ENCODE results near the gene JUP.

Gene JUP

DNA sequence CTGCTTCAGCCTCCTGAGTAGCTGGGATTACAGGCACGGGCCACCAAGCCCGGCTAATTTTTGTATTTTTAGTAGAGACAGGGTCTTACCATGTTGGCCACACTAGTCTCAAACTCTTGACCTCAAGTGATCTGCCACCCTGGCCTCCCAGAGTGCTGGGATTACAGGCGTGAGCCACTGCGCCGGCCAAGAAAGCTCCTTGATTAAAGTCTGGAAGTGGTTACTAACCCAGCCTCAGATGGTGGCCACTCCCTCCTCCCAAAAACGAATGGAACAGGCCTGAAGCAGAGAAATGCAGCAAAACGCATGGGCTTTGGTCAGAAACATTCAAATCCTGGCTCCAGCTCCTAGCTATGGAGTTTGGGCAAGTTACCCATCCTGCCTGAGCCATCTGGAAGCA, 37.6 kb upstream of the JUP start:
- H3K36me3 ChIP-seq, result peaks cover 35 to 57% (median 36%) of the 10 kb centered on the region in 3 donors
- intact Hi-C loops (cut with DNase I; ENCODE audit: low total_unique reads), result no loop called here

DNA sequence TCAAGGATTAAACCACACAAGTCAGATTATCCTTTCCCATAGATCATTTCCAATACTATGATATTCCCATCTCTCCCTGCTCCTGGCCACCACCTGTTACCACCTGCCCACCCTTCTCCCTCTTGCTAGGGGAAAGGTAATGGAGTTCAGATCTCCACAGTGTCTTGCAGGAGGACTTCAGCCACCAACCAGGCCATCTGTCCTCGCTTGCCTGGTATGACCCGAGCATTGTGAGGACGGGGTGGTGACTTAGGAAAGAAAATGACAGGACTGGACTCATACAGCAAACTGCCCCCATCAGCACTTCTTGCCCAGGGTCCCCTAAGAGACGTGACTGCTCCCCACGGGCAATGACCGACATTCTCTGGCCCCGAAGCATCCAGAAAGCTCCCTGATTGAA, 37.1 kb upstream of the JUP start:
- intact Hi-C loops (cut with DNase I; ENCODE audit: low total_unique reads), result no loop called here
- TF ChIP-seq, protein P1, sequence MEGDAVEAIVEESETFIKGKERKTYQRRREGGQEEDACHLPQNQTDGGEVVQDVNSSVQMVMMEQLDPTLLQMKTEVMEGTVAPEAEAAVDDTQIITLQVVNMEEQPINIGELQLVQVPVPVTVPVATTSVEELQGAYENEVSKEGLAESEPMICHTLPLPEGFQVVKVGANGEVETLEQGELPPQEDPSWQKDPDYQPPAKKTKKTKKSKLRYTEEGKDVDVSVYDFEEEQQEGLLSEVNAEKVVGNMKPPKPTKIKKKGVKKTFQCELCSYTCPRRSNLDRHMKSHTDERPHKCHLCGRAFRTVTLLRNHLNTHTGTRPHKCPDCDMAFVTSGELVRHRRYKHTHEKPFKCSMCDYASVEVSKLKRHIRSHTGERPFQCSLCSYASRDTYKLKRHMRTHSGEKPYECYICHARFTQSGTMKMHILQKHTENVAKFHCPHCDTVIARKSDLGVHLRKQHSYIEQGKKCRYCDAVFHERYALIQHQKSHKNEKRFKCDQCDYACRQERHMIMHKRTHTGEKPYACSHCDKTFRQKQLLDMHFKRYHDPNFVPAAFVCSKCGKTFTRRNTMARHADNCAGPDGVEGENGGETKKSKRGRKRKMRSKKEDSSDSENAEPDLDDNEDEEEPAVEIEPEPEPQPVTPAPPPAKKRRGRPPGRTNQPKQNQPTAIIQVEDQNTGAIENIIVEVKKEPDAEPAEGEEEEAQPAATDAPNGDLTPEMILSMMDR (IDR thresholded peaks at IDR 0.05), result no peak
- H3K27ac ChIP-seq, result no peak overlapping the region
- H3K4me1 ChIP-seq, result no peaks in the 10 kb centered on the region
- H3K4me3 ChIP-seq, result no peak overlapping the region
- no peaks in the 10 kb centered on the region for H3K27me3 ChIP-seq
- H3K36me3 ChIP-seq, result peaks cover 30 to 54% (median 31%) of the 10 kb centered on the region in 3 donors
- H3K9me3 ChIP-seq, result no peaks in the 10 kb centered on the region
- DNase-seq, result no peak

More for the DNA sequence above, 37.6 kb upstream of the JUP start:
- H3K4me1 ChIP-seq, result no peaks in the 10 kb centered on the region
- H3K27ac ChIP-seq, result no peak overlapping the region
- TF ChIP-seq, protein P1 (IDR thresholded peaks at IDR 0.05), result no peak
- no peak overlapping the region for H3K4me3 ChIP-seq
- no peak for DNase-seq
- no peaks in the 10 kb centered on the region for H3K27me3 ChIP-seq
- H3K9me3 ChIP-seq, result no peaks in the 10 kb centered on the region

DNA sequence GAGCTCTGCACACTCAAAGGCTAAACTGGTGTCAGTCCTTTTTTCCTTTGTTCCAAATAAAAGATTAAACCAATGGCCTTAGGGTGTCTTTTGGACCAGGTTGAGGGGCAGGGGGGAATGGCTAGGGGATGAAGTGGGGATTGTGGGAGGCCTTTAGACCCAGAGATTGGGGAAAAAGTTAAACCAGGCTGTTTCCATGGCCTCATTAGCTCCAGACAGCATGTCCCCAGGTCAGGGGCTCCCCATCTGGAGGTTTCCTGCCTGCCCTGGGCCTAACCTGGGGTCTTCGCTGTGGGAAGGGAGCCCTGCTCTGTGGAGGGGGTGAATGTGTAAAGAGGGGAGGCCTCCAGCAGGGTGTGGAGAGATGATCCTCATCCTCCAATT, 36.6 kb upstream of the JUP start:
- Histone ChIP-seq H3K27me3 (no peaks in the 10 kb centered on the region), H3K9me3 (no peaks in the 10 kb centered on the region), H3K4me3 (no peak overlapping the region), H3K27ac (no peak overlapping the region), H3K36me3 (peaks cover 25 to 53% (median 26%) of the 10 kb centered on the region in 3 donors), H3K4me1 (no peaks in the 10 kb centered on the region)
- no peak for DNase-seq
- intact Hi-C loops (cut with DNase I; ENCODE audit: low total_unique reads), result no loop called here
- TF ChIP-seq, protein P1 (IDR thresholded peaks at IDR 0.05), result no peak

DNA sequence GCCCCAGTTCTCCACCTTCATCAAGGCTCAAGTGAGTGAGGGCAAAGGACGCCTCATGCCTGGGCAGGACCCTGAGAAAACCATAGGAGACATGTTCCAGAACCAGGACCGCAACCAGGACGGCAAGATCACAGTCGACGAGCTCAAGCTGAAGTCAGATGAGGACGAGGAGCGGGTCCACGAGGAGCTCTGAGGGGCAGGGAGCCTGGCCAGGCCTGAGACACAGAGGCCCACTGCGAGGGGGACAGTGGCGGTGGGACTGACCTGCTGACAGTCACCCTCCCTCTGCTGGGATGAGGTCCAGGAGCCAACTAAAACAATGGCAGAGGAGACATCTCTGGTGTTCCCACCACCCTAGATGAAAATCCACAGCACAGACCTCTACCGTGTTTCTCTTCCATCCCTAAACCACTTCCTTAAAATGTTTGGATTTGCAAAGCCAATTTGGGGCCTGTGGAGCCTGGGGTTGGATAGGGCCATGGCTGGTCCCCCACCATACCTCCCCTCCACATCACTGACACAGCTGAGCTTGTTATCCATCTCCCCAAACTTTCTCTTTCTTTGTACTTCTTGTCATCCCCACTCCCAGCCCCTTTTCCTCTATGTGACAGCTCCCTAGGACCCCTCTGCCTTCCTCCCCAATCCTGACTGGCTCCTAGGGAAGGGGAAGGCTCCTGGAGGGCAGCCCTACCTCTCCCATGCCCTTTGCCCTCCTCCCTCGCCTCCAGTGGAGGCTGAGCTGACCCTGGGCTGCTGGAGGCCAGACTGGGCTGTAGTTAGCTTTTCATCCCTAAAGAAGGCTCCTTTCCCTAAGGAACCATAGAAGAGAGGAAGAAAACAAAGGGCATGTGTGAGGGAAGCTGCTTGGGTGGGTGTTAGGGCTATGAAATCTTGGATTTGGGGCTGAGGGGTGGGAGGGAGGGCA, 36.0 kb upstream of the JUP start:
- H3K4me3 ChIP-seq, result no peak overlapping the region
- no peaks in the 10 kb centered on the region for H3K9me3 ChIP-seq
- H3K27me3 ChIP-seq, result no peaks in the 10 kb centered on the region
- no peaks in the 10 kb centered on the region for H3K4me1 ChIP-seq
- H3K27ac ChIP-seq, result no peak overlapping the region
- TF ChIP-seq, protein P1 (IDR thresholded peaks at IDR 0.05), result no peak
- peaks cover 19 to 47% (median 20%) of the 10 kb centered on the region in 3 donors for H3K36me3 ChIP-seq
- intact Hi-C loops (cut with DNase I; ENCODE audit: low total_unique reads), result no loop called here
- no peak for DNase-seq

DNA sequence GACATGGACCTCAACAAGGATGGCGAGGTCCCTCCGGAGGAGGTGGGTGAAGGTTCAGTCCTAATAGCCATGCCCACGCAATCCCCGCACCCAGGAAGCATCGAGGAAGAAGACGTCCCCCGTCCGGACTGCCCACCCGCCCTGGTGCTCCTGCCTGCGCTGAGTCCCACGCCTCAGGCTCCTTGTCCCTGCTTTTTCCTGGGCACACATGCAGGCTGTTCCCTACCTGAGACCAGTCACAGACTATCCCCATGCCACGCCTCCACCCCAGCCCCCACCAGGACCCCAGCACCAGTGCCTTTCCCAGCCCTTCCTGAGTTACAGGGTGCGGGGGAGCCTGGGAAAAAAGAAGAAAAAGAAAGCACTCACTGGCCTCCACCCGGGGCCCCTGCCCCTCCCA, 35.3 kb upstream of the JUP start:
- Histone ChIP-seq H3K4me1 (no peaks in the 10 kb centered on the region), H3K27me3 (no peaks in the 10 kb centered on the region), H3K27ac (no peak overlapping the region), H3K4me3 (no peak overlapping the region), H3K9me3 (no peaks in the 10 kb centered on the region), H3K36me3 (peaks cover 13 to 40% (median 15%) of the 10 kb centered on the region in 3 donors)
- intact Hi-C loops (cut with DNase I; ENCODE audit: low total_unique reads), result no loop called here
- DNase-seq, result no peak
- TF ChIP-seq, protein P1 (IDR thresholded peaks at IDR 0.05), result no peak

Measured in tibial artery (tissue), 4 donors.